Measurements from ENCODE around the gene MINDY4. TPM values are rescaled to one million over a fixed set of nuclear protein-coding genes. Genes with fewer than 3 reads are reported as not detected.

The MINDY4 gene
- total RNA-seq, 1 donor = 10.5 TPM

DNA sequence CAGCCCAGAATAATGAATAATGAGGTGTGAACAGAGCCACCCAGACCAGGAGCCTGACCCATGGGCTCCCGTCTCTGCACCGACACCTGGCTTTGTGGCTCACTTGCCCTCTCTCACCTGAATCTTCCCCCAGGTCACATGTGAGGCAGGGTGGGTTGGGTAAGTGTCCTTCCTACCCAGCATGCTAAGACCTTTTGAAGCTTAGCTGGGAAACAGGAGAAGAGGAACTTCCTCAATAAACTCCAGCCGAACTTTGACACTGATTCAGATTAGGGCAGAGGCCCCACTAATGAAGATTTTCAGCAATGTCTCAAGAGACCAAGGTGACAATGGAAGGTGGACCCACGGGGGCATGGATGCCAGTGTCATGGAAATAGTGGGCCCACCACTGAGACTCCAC is 93.9 kb downstream of the MINDY4 start:
- TF ChIP-seq CTCF (IDR thresholded peaks at IDR 0.05; ENCODE audit: extremely low read depth, low read depth, low read length) = no peak
- Histone ChIP-seq H3K4me1 (ENCODE audit: insufficient read depth, low read length) (peaks cover 4% of the 10 kb centered on the region), H3K4me3 (ENCODE audit: insufficient read depth, low read length) (no peak overlapping the region), H3K27me3 (ENCODE audit: insufficient read depth, low read length) (no peaks in the 10 kb centered on the region), H3K36me3 (ENCODE audit: insufficient read depth, low read length) (no peaks in the 10 kb centered on the region), H2AFZ (ENCODE audit: low read length) (no peak overlapping the region), H3K9me3 (ENCODE audit: low read depth, low read length) (no peaks in the 10 kb centered on the region), H3K79me2 (ENCODE audit: insufficient read depth, low read length) (no peaks in the 10 kb centered on the region), H3K4me2 (ENCODE audit: insufficient read depth, low read length) (no peak overlapping the region), H4K20me1 (ENCODE audit: insufficient read depth, low read length) (no peaks in the 10 kb centered on the region), H3K27ac (ENCODE audit: low read depth, low read length) (no peak overlapping the region)
- DNase-seq (ENCODE audit: insufficient read length, low spot score, missing footprints) = no peak

DNA sequence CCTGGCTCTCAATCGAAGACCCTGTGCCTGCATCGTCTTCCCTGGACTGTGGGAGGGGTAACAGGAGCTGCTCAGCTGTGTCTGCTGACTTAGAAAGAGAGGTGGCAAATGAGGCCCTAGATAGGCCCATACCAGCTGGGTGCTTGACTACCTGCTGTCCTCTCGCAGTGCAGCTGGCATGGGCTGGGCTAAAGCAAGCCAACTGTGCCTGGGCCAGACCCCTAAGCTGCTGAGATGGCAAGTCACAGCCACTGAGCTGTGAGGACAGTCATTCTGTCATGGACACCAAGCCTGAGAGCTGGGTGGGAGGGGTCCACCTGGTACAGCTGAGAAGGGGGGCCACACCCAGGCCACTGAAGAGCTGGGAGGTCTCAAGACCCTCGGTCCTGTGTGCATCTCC is 94.6 kb downstream of the MINDY4 start:
- DNase-seq (ENCODE audit: insufficient read length, low spot score, missing footprints) = no peak
- Histone ChIP-seq H3K27ac (ENCODE audit: low read depth, low read length) (no peak overlapping the region), H3K4me2 (ENCODE audit: insufficient read depth, low read length) (no peak overlapping the region), H3K79me2 (ENCODE audit: insufficient read depth, low read length) (no peaks in the 10 kb centered on the region), H2AFZ (ENCODE audit: low read length) (no peak overlapping the region), H3K27me3 (ENCODE audit: insufficient read depth, low read length) (no peaks in the 10 kb centered on the region), H3K4me1 (ENCODE audit: insufficient read depth, low read length) (peaks cover 4% of the 10 kb centered on the region), H3K4me3 (ENCODE audit: insufficient read depth, low read length) (no peak overlapping the region), H4K20me1 (ENCODE audit: insufficient read depth, low read length) (no peaks in the 10 kb centered on the region), H3K36me3 (ENCODE audit: insufficient read depth, low read length) (no peaks in the 10 kb centered on the region), H3K9me3 (ENCODE audit: low read depth, low read length) (no peaks in the 10 kb centered on the region)
- TF ChIP-seq CTCF (IDR thresholded peaks at IDR 0.05; ENCODE audit: extremely low read depth, low read depth, low read length) = no peak

- Histone ChIP-seq H3K9me3 (ENCODE audit: low read depth, low read length) (no peaks in the 10 kb centered on the region), H4K20me1 (ENCODE audit: insufficient read depth, low read length) (no peaks in the 10 kb centered on the region), H3K4me2 (ENCODE audit: insufficient read depth, low read length) (no peak overlapping the region), H3K27me3 (ENCODE audit: insufficient read depth, low read length) (no peaks in the 10 kb centered on the region), H3K4me3 (ENCODE audit: insufficient read depth, low read length) (no peak overlapping the region), H3K4me1 (ENCODE audit: insufficient read depth, low read length) (peaks cover 4% of the 10 kb centered on the region), H3K79me2 (ENCODE audit: insufficient read depth, low read length) (no peaks in the 10 kb centered on the region), H3K36me3 (ENCODE audit: insufficient read depth, low read length) (no peaks in the 10 kb centered on the region), H3K27ac (ENCODE audit: low read depth, low read length) (no peak overlapping the region), H2AFZ (ENCODE audit: low read length) (no peak overlapping the region)
- TF ChIP-seq CTCF (IDR thresholded peaks at IDR 0.05; ENCODE audit: extremely low read depth, low read depth, low read length) = no peak
- no peak for DNase-seq (ENCODE audit: insufficient read length, low spot score, missing footprints)
Observed at GRCh38 chr7:30866939-30867338, 95.7 kb downstream of the MINDY4 start.

- no peaks in the 10 kb centered on the region for H4K20me1 ChIP-seq (ENCODE audit: insufficient read depth, low read length)
- no peak overlapping the region for H3K4me2 ChIP-seq (ENCODE audit: insufficient read depth, low read length)
- DNase-seq (ENCODE audit: insufficient read length, low spot score, missing footprints) = peak; percentile 72
- no peak for TF ChIP-seq CTCF (IDR thresholded peaks at IDR 0.05; ENCODE audit: extremely low read depth, low read depth, low read length)
- H3K79me2 ChIP-seq (ENCODE audit: insufficient read depth, low read length) = no peaks in the 10 kb centered on the region
- no peaks in the 10 kb centered on the region for H3K36me3 ChIP-seq (ENCODE audit: insufficient read depth, low read length)
- no peaks in the 10 kb centered on the region for H3K27me3 ChIP-seq (ENCODE audit: insufficient read depth, low read length)
- no peak overlapping the region for H3K27ac ChIP-seq (ENCODE audit: low read depth, low read length)
- H3K4me3 ChIP-seq (ENCODE audit: insufficient read depth, low read length) = no peak overlapping the region
- no peaks in the 10 kb centered on the region for H3K9me3 ChIP-seq (ENCODE audit: low read depth, low read length)
- peaks cover 4% of the 10 kb centered on the region for H3K4me1 ChIP-seq (ENCODE audit: insufficient read depth, low read length)
- no peak overlapping the region for H2AFZ ChIP-seq (ENCODE audit: low read length)
Observed at GRCh38 chr7:30867483-30867882, 96.3 kb downstream of the MINDY4 start.
